ENCODE measurements around the gene ABT1.

DNA sequence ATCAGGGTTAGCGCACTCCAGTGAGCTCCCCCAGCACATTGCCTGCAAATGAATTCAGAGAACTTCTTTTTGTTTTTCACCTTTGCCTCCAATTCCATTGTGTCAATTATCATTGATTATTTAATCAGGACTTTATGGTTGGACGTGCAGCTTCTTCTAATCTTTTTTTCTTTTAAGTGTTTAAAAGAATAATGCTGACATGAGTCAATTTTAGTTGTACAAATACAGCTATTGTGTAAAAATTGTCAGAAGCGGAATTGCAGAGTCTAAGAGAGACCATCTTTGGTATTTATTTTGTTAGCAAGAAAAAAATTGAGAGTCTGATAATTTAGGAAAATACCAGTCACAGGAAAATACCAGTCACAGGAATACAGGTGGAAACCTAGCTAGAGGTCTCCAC is 5.5 kb downstream of the ABT1 start:
- TF ChIP-seq, protein P1, sequence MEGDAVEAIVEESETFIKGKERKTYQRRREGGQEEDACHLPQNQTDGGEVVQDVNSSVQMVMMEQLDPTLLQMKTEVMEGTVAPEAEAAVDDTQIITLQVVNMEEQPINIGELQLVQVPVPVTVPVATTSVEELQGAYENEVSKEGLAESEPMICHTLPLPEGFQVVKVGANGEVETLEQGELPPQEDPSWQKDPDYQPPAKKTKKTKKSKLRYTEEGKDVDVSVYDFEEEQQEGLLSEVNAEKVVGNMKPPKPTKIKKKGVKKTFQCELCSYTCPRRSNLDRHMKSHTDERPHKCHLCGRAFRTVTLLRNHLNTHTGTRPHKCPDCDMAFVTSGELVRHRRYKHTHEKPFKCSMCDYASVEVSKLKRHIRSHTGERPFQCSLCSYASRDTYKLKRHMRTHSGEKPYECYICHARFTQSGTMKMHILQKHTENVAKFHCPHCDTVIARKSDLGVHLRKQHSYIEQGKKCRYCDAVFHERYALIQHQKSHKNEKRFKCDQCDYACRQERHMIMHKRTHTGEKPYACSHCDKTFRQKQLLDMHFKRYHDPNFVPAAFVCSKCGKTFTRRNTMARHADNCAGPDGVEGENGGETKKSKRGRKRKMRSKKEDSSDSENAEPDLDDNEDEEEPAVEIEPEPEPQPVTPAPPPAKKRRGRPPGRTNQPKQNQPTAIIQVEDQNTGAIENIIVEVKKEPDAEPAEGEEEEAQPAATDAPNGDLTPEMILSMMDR (IDR thresholded peaks at IDR 0.05), result no peak
- TF ChIP-seq POLR2A (IDR thresholded peaks at IDR 0.05; ENCODE audit: low read depth), result no peak
